Testis (tissue), 2 donors: Measurements from ENCODE around the gene SMURF1.
"Not testable (repeated sequence)": the region's sequence is repeated elsewhere in the genome, so short reads cannot be mapped to it uniquely, and the experiment has no call there.

Experiments
- POLR2A ChIP-seq: fragments of 450-650 bp; IDR thresholded peaks from one replicate; pipeline ENCODE4 v1.6.1; 2017; ENCODE audit warnings: antibody characterized with exemption, mild to moderate bottlenecking, moderate library complexity
- TF ChIP-seq, protein P1 (sequence below), 3 experiments: fragments of 450-650 bp in 2 of 3; fragments of 200-600 bp in 1 of 3; sonication (generic) in 1 of 3; IDR thresholded peaks; one replicate each; pipeline ENCODE4 v1.5.1; 2016 to 2019; ENCODE audit warnings: antibody characterized with exemption in 3 of 3, mild to moderate bottlenecking in 2 of 3, moderate library complexity in 1 of 3

DNA sequence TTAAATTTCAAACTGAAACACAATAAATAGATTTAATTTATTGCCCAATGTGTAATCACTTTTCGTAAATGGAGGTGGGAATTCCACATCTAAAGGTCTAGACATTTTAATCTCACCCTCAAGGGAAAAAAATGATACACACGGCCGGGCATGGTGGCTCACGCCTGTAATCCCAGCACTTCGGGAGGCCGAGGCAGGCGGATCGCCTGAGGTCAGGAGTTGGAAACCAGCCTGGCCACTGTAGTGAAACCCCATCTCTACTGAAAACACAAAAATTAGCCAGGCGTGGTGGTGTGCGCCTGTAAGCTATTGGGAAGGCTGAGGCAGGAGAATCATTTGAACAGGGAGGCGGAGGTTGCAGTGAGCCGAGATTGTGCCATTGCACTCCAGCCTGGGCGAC is 42.4 kb downstream of the SMURF1 start:
- TF ChIP-seq, protein P1, sequence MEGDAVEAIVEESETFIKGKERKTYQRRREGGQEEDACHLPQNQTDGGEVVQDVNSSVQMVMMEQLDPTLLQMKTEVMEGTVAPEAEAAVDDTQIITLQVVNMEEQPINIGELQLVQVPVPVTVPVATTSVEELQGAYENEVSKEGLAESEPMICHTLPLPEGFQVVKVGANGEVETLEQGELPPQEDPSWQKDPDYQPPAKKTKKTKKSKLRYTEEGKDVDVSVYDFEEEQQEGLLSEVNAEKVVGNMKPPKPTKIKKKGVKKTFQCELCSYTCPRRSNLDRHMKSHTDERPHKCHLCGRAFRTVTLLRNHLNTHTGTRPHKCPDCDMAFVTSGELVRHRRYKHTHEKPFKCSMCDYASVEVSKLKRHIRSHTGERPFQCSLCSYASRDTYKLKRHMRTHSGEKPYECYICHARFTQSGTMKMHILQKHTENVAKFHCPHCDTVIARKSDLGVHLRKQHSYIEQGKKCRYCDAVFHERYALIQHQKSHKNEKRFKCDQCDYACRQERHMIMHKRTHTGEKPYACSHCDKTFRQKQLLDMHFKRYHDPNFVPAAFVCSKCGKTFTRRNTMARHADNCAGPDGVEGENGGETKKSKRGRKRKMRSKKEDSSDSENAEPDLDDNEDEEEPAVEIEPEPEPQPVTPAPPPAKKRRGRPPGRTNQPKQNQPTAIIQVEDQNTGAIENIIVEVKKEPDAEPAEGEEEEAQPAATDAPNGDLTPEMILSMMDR (IDR thresholded peaks at IDR 0.05), result not testable (repeated sequence)
- not testable (repeated sequence) for TF ChIP-seq POLR2A
